Activated CD4-positive, alpha-beta memory T cell treated with anti-CD3 and anti-CD28 coated beads, Interleukin-2, amount 10 ng/mL, durations not matched to agents 7 days and 5 days (primary cell): ENCODE results near the gene HMCES. TPM values are rescaled to one million over a fixed set of nuclear protein-coding genes. Genes with fewer than 3 reads are reported as not detected.
A peak's percentile ranks its signal among the peaks of the same experiment; 100 is the strongest.

Experiments
- CTCF ChIA-PET: fragments of 350-600 bp; sonication (Branson Sonifier 250); formaldehyde crosslinking; loops from one replicate; lab custom pipeline; 2021; ENCODE audit warnings: antibody characterized with exemption, inconsistent platforms; lab: Charles Lee
- POLR2A ChIA-PET: fragments of 350-600 bp; sonication (Branson Sonifier 250); formaldehyde crosslinking; loops from one replicate; lab custom pipeline; 2021; ENCODE audit warnings: antibody characterized with exemption; lab: Charles Lee
- DNase-seq: peaks from one replicate; pipeline ENCODE4 v3.0.0-alpha.2; 2020
- H3K27ac Mint-ChIP-seq: one replicate; pipeline ENCODE4 v1.8.0; 2021; ENCODE audit warnings: mild to moderate bottlenecking, mixed read lengths
- H3K27me3 Mint-ChIP-seq: one replicate; pipeline ENCODE4 v1.8.0; 2021; ENCODE audit warnings: mixed read lengths
- H3K36me3 Mint-ChIP-seq: one replicate; pipeline ENCODE4 v1.8.0; 2021; ENCODE audit warnings: low read depth, mixed read lengths
- H3K4me1 Mint-ChIP-seq: one replicate; pipeline ENCODE4 v1.8.0; 2021; ENCODE audit warnings: mixed read lengths
- H3K4me3 Mint-ChIP-seq: one replicate; pipeline ENCODE4 v1.8.0; 2021; ENCODE audit warnings: mild to moderate bottlenecking, mixed read lengths
- H3K9me3 Mint-ChIP-seq: one replicate; pipeline ENCODE4 v1.8.0; 2021; ENCODE audit warnings: mixed read lengths
- total RNA-seq, 2 experiments: library from RNA; stranded (reverse); gene quantifications; one replicate each; pipeline ENCODE4 v1.2.3, GENCODE V29; 2021

Gene HMCES
- total RNA-seq: 10 to 100 TPM; 45.7 to 50.1 TPM

GRCh38 chr3:129278439-129278965 is at the start of gene HMCES:
Gene HMCES (plus strand): TSS chr3:129278870. CDS start chr3:129279733, 863 bp downstream.
- peak; percentile 94 for DNase-seq
- H3K9me3 Mint-ChIP-seq: no peaks in the 10 kb centered on the region
- peaks cover 51% of the 10 kb centered on the region for H3K4me1 Mint-ChIP-seq
- POLR2A ChIA-PET: interaction anchor here (1.0 to 9.1 kb wide), 9 partner anchors 8 to 474 kb away, joined by 3 to 197 read pairs (median 9); partner anchors contain the start of genes CNBP, COPG1 and RAB43
- CTCF ChIA-PET: interaction anchor here (2.8 to 3.2 kb wide), 2 partner anchors 11 to 38 kb away, joined by 13 to 17 read pairs; a partner anchor contains a TSS
- peak within 1 kb of the TSS; percentile 91 for H3K27ac Mint-ChIP-seq
- peaks cover 64% of the 10 kb centered on the region for H3K36me3 Mint-ChIP-seq
- no peaks in the 10 kb centered on the region for H3K27me3 Mint-ChIP-seq
- peak within 1 kb of the TSS; percentile 97 for H3K4me3 Mint-ChIP-seq

GRCh38 chr3:129228891-129229585 is 49.6 kb upstream of the HMCES start:
- ChIA-PET CTCF (interaction anchor here (0.9 to 3.7 kb wide), 3 partner anchors 10 to 49 kb away, joined by 4 to 28 read pairs (median 25); no protein-coding TSS in a partner anchor), POLR2A (interaction anchor here (1.1 to 8.1 kb wide), 4 partner anchors 8 to 87 kb away, joined by 4 to 97 read pairs (median 40); partner anchors contain the start of gene CNBP)
- peaks cover 78% of the 10 kb centered on the region for H3K4me1 Mint-ChIP-seq
- H3K9me3 Mint-ChIP-seq: no peaks in the 10 kb centered on the region
- H3K4me3 Mint-ChIP-seq: no peak overlapping the region
- H3K27ac Mint-ChIP-seq: peak overlapping the region; percentile 95
- no peaks in the 10 kb centered on the region for H3K27me3 Mint-ChIP-seq
- DNase-seq: no peak
- H3K36me3 Mint-ChIP-seq: peaks cover 4% of the 10 kb centered on the region

GRCh38 chr3:129230311-129231019 is 48.2 kb upstream of the HMCES start:
- POLR2A ChIA-PET: interaction anchor here (0.8 to 8.1 kb wide), 11 partner anchors 9 to 110 kb away, joined by 4 to 74 read pairs (median 6); partner anchors contain the start of genes CNBP, COPG1, ISY1 and RAB43
- peaks cover 80% of the 10 kb centered on the region for H3K4me1 Mint-ChIP-seq

GRCh38 chr3:129231331-129232119 is 47.1 kb upstream of the HMCES start:
- no peaks in the 10 kb centered on the region for H3K27me3 Mint-ChIP-seq
- CTCF ChIA-PET: interaction anchor here (0.6 to 3.7 kb wide), 8 partner anchors 8 to 262 kb away, joined by 3 to 28 read pairs (median 4); no protein-coding TSS in a partner anchor
- no peaks in the 10 kb centered on the region for H3K9me3 Mint-ChIP-seq
- H3K4me3 Mint-ChIP-seq: peak overlapping the region; percentile 21
- DNase-seq: no peak
- peaks cover 80% of the 10 kb centered on the region for H3K4me1 Mint-ChIP-seq
- POLR2A ChIA-PET: interaction anchor here (0.8 to 8.1 kb wide), 10 partner anchors 8 to 111 kb away, joined by 4 to 74 read pairs (median 7); partner anchors contain the start of genes CNBP, COPG1, ISY1 and RAB43
- H3K27ac Mint-ChIP-seq: peak overlapping the region; percentile 86
- peaks cover 8% of the 10 kb centered on the region for H3K36me3 Mint-ChIP-seq

More at GRCh38 chr3:129230311-129231019, 48.2 kb upstream of the HMCES start:
- CTCF ChIA-PET: interaction anchor here (0.6 to 3.7 kb wide), 10 partner anchors 9 to 110 kb away, joined by 3 to 28 read pairs (median 4); no protein-coding TSS in a partner anchor
- Mint-ChIP-seq H3K4me3 (peak overlapping the region; percentile 33), H3K27ac (peak overlapping the region; percentile 95), H3K36me3 (peaks cover 5% of the 10 kb centered on the region), H3K9me3 (no peaks in the 10 kb centered on the region), H3K27me3 (no peaks in the 10 kb centered on the region)
- peak; percentile 63 for DNase-seq

GRCh38 chr3:129233538-129233937 is 45.1 kb upstream of the HMCES start:
- Mint-ChIP-seq H3K27me3 (no peaks in the 10 kb centered on the region), H3K27ac (peak overlapping the region; percentile 64), H3K9me3 (no peaks in the 10 kb centered on the region), H3K36me3 (peaks cover 8% of the 10 kb centered on the region), H3K4me3 (no peak overlapping the region), H3K4me1 (peaks cover 77% of the 10 kb centered on the region)
- POLR2A ChIA-PET: interaction anchor here (0.5 to 8.5 kb wide), 7 partner anchors 7 to 113 kb away, joined by 3 to 97 read pairs (median 5); partner anchors contain the start of genes CNBP, COPG1 and RAB43
- no peak for DNase-seq
- CTCF ChIA-PET: interaction anchor here (0.6 to 2.0 kb wide), 6 partner anchors 9 to 264 kb away, joined by 3 to 8 read pairs (median 6); no protein-coding TSS in a partner anchor

- H3K4me1 Mint-ChIP-seq: peaks cover 77% of the 10 kb centered on the region
- H3K27ac Mint-ChIP-seq: peak overlapping the region; percentile 62
These were observed 44.2 kb upstream of the HMCES start for GRCh38 chr3:129234441-129234840.

GRCh38 chr3:129235344-129235917 is 43.2 kb upstream of the HMCES start:
- ChIA-PET CTCF (interaction anchor here (1.2 kb wide), 1 partner anchor 11 kb away, joined by 4 read pairs; no protein-coding TSS in a partner anchor), POLR2A (interaction anchor here (0.7 to 20.2 kb wide), 6 partner anchors 9 to 115 kb away, joined by 4 to 393 read pairs (median 34); partner anchors contain the start of genes CNBP, COPG1 and RAB43)
- H3K4me3 Mint-ChIP-seq: no peak overlapping the region
- no peaks in the 10 kb centered on the region for H3K27me3 Mint-ChIP-seq
- no peak for DNase-seq
- peaks cover 77% of the 10 kb centered on the region for H3K4me1 Mint-ChIP-seq
- peak overlapping the region; percentile 52 for H3K27ac Mint-ChIP-seq
- peaks cover 8% of the 10 kb centered on the region for H3K36me3 Mint-ChIP-seq
- H3K9me3 Mint-ChIP-seq: no peaks in the 10 kb centered on the region

More at GRCh38 chr3:129234441-129234840, 44.2 kb upstream of the HMCES start:
- Mint-ChIP-seq H3K36me3 (peaks cover 8% of the 10 kb centered on the region), H3K9me3 (no peaks in the 10 kb centered on the region), H3K27me3 (no peaks in the 10 kb centered on the region), H3K4me3 (no peak overlapping the region)
- ChIA-PET CTCF (no interaction called here), POLR2A (interaction anchor here (1.5 to 20.2 kb wide), 3 partner anchors 8 to 114 kb away, joined by 3 to 393 read pairs (median 97); partner anchors contain the start of gene CNBP)
- DNase-seq: no peak

GRCh38 chr3:129238945-129239705 is 39.5 kb upstream of the HMCES start:
- CTCF ChIA-PET: interaction anchor here (0.6 to 3.5 kb wide), 11 partner anchors 9 to 268 kb away, joined by 3 to 25 read pairs (median 7); partner anchors contain the start of gene COPG1

GRCh38 chr3:129239991-129240390 is 38.7 kb upstream of the HMCES start:
- peak overlapping the region; percentile 97 for H3K27ac Mint-ChIP-seq
- no peak overlapping the region for H3K4me3 Mint-ChIP-seq
- H3K4me1 Mint-ChIP-seq: peaks cover 52% of the 10 kb centered on the region
- H3K36me3 Mint-ChIP-seq: peaks cover 4% of the 10 kb centered on the region
- POLR2A ChIA-PET: interaction anchor here (1.0 to 20.2 kb wide), 10 partner anchors 9 to 120 kb away, joined by 3 to 393 read pairs (median 30); partner anchors contain the start of genes CNBP, COPG1 and RAB43
- H3K27me3 Mint-ChIP-seq: no peaks in the 10 kb centered on the region
- DNase-seq: no peak
- CTCF ChIA-PET: interaction anchor here (1.0 to 3.5 kb wide), 10 partner anchors 10 to 270 kb away, joined by 3 to 25 read pairs (median 8); no protein-coding TSS in a partner anchor
- peaks cover 2% of the 10 kb centered on the region for H3K9me3 Mint-ChIP-seq

More at GRCh38 chr3:129238945-129239705, 39.5 kb upstream of the HMCES start:
- peak; percentile 64 for DNase-seq
- H3K4me1 Mint-ChIP-seq: peaks cover 59% of the 10 kb centered on the region
- H3K9me3 Mint-ChIP-seq: peaks cover 2% of the 10 kb centered on the region
- H3K4me3 Mint-ChIP-seq: peak overlapping the region; percentile 59
- POLR2A ChIA-PET: interaction anchor here (0.7 to 20.2 kb wide), 18 partner anchors 8 to 222 kb away, joined by 3 to 393 read pairs (median 6); partner anchors contain the start of genes CNBP, COPG1, HMCES and IFT122
- peak overlapping the region; percentile 97 for H3K27ac Mint-ChIP-seq
- peaks cover 4% of the 10 kb centered on the region for H3K36me3 Mint-ChIP-seq
- no peaks in the 10 kb centered on the region for H3K27me3 Mint-ChIP-seq

- H3K4me1 Mint-ChIP-seq: peaks cover 51% of the 10 kb centered on the region
- H3K9me3 Mint-ChIP-seq: peaks cover 2% of the 10 kb centered on the region
- no peak overlapping the region for H3K4me3 Mint-ChIP-seq
- ChIA-PET CTCF (interaction anchor here (0.6 to 3.5 kb wide), 10 partner anchors 10 to 271 kb away, joined by 3 to 25 read pairs (median 6); no protein-coding TSS in a partner anchor), POLR2A (interaction anchor here (2.7 to 20.2 kb wide), 7 partner anchors 9 to 120 kb away, joined by 20 to 393 read pairs (median 59); partner anchors contain the start of genes CNBP, COPG1 and RAB43)
- no peaks in the 10 kb centered on the region for H3K27me3 Mint-ChIP-seq
- DNase-seq: no peak
- peaks cover 3% of the 10 kb centered on the region for H3K36me3 Mint-ChIP-seq
- H3K27ac Mint-ChIP-seq: peak overlapping the region; percentile 97
These were observed 38.2 kb upstream of the HMCES start for GRCh38 chr3:129240436-129240835.
